KOPT-K1 (cell line): ENCODE measurements around the gene FASTKD3.

Experiments used
- H3K27ac ChIP-seq: fragments of 200-600 bp; sonication (generic); 2 replicates; pipeline ENCODE4 v1.5.1; 2016; ENCODE audit warnings: antibody characterized with exemption, mild to moderate bottlenecking, low read depth, low read length; ENCODE audit not compliant: poor library complexity, severe bottlenecking
- H3K36me3 ChIP-seq: fragments of 200-600 bp; sonication (generic); 2 replicates; pipeline ENCODE4 v1.5.1; 2017; ENCODE audit warnings: antibody characterized with exemption, mild to moderate bottlenecking, low read length, moderate library complexity; ENCODE audit not compliant: insufficient read depth
- H3K9me3 ChIP-seq: fragments of 200-600 bp; sonication (generic); 2 replicates; pipeline ENCODE4 v1.5.1; 2017; ENCODE audit warnings: antibody characterized with exemption, low read length, mild to moderate bottlenecking; ENCODE audit not compliant: insufficient read depth, poor library complexity, severe bottlenecking

Gene FASTKD3

GRCh38 chr5:7845557-7845956 is 23.3 kb downstream of the FASTKD3 start:
- Histone ChIP-seq H3K9me3 (peaks cover 5% of the 10 kb centered on the region), H3K27ac (no peak overlapping the region), H3K36me3 (no peaks in the 10 kb centered on the region)

- H3K27ac ChIP-seq, result no peak overlapping the region
- no peaks in the 10 kb centered on the region for H3K36me3 ChIP-seq
- peaks cover under 1% of the 10 kb centered on the region for H3K9me3 ChIP-seq
These were observed 23.9 kb downstream of the FASTKD3 start for GRCh38 chr5:7844901-7845300.

- no peaks in the 10 kb centered on the region for H3K36me3 ChIP-seq
- H3K27ac ChIP-seq, result no peak overlapping the region
- no peaks in the 10 kb centered on the region for H3K9me3 ChIP-seq
These were observed 26.3 kb downstream of the FASTKD3 start for GRCh38 chr5:7842531-7842930.

GRCh38 chr5:7837403-7837802 is 31.4 kb downstream of the FASTKD3 start:
- Histone ChIP-seq H3K9me3 (no peaks in the 10 kb centered on the region), H3K27ac (no peak overlapping the region), H3K36me3 (no peaks in the 10 kb centered on the region)

GRCh38 chr5:7834982-7835381 is 33.8 kb downstream of the FASTKD3 start:
- H3K36me3 ChIP-seq, result no peaks in the 10 kb centered on the region
- H3K9me3 ChIP-seq, result no peaks in the 10 kb centered on the region
- H3K27ac ChIP-seq, result no peak overlapping the region

- Histone ChIP-seq H3K9me3 (no peaks in the 10 kb centered on the region), H3K36me3 (no peaks in the 10 kb centered on the region), H3K27ac (no peak overlapping the region)
These were observed 40.6 kb downstream of the FASTKD3 start for GRCh38 chr5:7828269-7828668.

GRCh38 chr5:7827610-7828009 is 41.2 kb downstream of the FASTKD3 start:
- no peaks in the 10 kb centered on the region for H3K9me3 ChIP-seq
- no peak overlapping the region for H3K27ac ChIP-seq
- H3K36me3 ChIP-seq, result no peaks in the 10 kb centered on the region

GRCh38 chr5:7825630-7826029 is 43.2 kb downstream of the FASTKD3 start:
- H3K9me3 ChIP-seq, result no peaks in the 10 kb centered on the region
- H3K36me3 ChIP-seq, result no peaks in the 10 kb centered on the region
- H3K27ac ChIP-seq, result no peak overlapping the region

GRCh38 chr5:7824995-7825394 is 43.8 kb downstream of the FASTKD3 start:
- Histone ChIP-seq H3K9me3 (no peaks in the 10 kb centered on the region), H3K36me3 (no peaks in the 10 kb centered on the region), H3K27ac (no peak overlapping the region)

GRCh38 chr5:7823594-7823993 is 45.2 kb downstream of the FASTKD3 start:
- H3K9me3 ChIP-seq, result no peaks in the 10 kb centered on the region
- H3K36me3 ChIP-seq, result no peaks in the 10 kb centered on the region
- no peak overlapping the region for H3K27ac ChIP-seq

- Histone ChIP-seq H3K9me3 (no peaks in the 10 kb centered on the region), H3K27ac (no peak overlapping the region), H3K36me3 (no peaks in the 10 kb centered on the region)
These were observed 46.4 kb downstream of the FASTKD3 start for GRCh38 chr5:7822449-7822848.

GRCh38 chr5:7816535-7816901 is 52.3 kb downstream of the FASTKD3 start:
- Histone ChIP-seq H3K27ac (no peak overlapping the region), H3K9me3 (no peaks in the 10 kb centered on the region), H3K36me3 (no peaks in the 10 kb centered on the region)

- H3K36me3 ChIP-seq, result no peaks in the 10 kb centered on the region
- H3K9me3 ChIP-seq, result no peaks in the 10 kb centered on the region
- no peak overlapping the region for H3K27ac ChIP-seq
These were observed 52.8 kb downstream of the FASTKD3 start for GRCh38 chr5:7815892-7816534.

GRCh38 chr5:7814816-7815215 is 54.0 kb downstream of the FASTKD3 start:
- no peaks in the 10 kb centered on the region for H3K9me3 ChIP-seq
- H3K27ac ChIP-seq, result no peak overlapping the region
- H3K36me3 ChIP-seq, result no peaks in the 10 kb centered on the region

GRCh38 chr5:7813576-7813975 is 55.3 kb downstream of the FASTKD3 start:
- Histone ChIP-seq H3K27ac (no peak overlapping the region), H3K9me3 (no peaks in the 10 kb centered on the region), H3K36me3 (no peaks in the 10 kb centered on the region)

- H3K9me3 ChIP-seq, result no peaks in the 10 kb centered on the region
- no peak overlapping the region for H3K27ac ChIP-seq
- no peaks in the 10 kb centered on the region for H3K36me3 ChIP-seq
These were observed 55.8 kb downstream of the FASTKD3 start for GRCh38 chr5:7813007-7813406.
